Activated CD8-positive, alpha-beta memory T cell treated with anti-CD3 and anti-CD28 coated beads, Interleukin-2, amount 50 U/mL, for 1 hour (primary cell): ENCODE data around the gene SERPING1.

Experiments used
- DNase-seq: peaks from one replicate; pipeline ENCODE4 v3.0.0-alpha.2; 2020; ENCODE audit errors: extremely low read depth

SERPING1 gene

DNA sequence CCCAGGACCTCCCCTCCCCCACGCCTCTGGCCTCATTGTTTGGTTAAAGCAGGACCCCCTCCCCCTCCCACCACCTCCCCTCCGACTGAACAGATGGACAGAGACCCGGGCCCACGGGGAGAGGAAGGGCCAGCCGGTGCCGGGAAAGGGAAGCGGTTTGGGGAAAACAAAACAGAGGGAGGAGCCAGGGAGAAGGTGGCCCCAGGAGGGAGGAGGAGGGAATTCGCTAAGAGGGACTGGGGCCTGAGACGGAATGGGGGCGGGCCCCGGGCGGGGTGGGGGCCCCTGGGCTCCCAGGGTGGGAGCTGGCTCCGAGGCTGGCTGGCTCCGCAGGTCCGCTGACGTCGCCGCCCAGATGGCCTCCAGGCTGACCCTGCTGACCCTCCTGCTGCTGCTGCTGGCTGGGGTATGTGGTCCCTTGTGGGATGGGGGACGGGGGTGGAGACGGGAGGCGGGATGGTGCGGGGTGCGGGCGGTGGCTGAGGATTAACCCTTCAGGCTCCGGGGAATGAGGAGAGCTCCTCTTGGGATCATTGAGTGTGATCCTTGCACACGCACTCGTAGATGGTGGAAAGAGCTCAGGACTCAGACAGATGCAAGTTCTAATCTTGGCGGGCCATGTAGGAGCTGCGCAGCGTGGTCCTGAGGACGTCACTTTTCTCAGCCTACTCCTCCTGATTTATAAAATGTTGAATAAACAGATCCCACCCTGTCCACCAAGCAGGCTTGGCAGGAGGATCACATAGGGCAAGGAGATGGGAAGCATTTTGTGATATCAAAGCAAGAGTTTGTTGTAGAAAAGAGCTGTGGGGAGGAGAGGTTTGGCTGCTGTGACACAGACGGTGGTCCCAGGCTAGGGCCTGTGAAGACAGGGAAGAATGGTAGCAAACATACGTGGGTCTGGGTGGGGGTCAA is 688 bp downstream of the SERPING1 start:
- DNase-seq: no peak

DNA sequence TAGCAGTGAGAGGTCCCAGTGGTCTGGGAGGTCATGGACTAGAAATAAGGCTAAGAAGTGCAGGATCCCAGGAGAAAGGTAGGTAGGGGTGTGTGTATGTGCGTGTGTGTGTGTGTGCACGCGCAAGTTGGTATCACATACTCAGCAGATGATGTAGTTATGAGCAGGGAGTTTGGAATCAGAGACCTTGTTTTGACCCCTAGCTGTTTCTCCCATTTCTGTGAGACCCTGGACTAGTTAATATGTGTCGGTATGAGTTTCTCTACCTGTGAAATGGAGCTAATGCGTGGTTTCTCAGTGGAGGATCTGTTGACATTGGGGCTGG is 1.3 kb downstream of the SERPING1 start:
- no peak for DNase-seq

DNA sequence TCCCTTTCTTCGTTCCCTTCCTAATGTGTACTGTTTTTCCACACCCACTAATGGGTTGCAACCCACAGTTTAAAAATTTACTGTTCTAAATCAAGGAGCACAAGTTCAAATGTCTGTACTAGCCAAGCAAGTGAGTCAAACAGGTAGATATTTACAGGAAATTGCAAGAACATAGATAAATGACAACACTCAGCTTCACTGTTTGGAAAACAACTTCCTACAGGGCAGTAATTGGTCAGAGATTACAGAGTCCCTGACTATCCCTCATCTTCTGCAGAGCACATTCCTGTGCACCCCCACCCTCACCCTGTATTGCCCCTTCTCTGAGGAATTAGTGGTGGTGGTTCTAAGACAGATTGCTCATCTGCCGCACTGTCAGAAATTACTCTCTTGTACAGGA is 1.9 kb downstream of the SERPING1 start:
- DNase-seq: no peak

DNA sequence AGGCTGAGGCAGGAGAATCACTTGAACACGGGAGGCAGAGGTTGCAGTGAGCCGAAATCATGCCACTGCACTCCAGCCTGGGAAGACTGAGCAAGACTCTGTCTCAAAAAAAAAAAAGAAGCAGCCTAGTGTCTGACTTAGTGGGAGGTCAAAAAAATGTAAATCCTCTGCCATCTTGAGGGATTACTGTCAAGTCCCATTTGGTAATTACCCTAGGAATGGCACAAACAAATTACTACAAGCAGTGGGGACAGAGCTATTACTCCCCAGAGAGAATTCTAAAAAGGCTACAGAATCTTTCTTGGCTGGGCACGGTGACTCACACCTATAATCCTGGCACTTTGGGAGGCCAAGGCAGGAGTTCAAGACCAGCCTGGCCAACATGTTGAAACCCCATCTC is 3.8 kb downstream of the SERPING1 start:
- DNase-seq: no peak

DNA sequence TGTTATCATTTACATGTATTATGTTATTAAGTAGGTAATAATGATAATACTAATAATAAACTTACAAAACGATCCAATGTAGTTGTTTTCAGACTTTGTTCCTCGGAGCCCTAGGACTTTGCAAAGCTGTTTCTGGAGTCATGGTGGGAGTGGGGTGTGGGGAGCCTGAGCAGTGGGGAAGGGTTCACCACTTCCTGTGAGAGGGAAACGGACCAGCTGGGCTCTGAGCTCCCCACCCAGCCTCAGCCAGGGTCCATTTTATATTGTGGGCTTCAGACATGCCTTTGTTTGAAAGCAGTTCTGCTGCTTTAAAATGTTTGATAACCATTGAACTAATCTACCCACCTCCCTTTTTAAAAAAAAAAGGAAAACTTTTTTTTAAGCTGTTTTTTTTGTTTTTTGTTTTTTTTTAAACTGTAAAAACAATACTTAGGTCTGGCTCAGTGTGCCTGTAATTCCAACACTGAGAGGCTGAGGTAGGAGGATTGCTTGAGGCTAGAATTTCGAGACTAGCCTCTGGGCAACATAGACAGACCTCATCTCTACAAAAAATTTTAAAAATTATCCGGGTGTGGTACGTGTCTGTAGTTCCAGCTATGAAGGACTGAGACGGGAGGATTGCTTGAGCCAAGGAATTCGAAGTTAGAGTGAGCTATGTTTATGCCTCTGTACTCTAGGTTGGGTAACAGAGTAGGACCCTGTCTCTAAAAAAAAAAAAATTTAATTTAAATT is 7.0 kb downstream of the SERPING1 start:
- no peak for DNase-seq

DNA sequence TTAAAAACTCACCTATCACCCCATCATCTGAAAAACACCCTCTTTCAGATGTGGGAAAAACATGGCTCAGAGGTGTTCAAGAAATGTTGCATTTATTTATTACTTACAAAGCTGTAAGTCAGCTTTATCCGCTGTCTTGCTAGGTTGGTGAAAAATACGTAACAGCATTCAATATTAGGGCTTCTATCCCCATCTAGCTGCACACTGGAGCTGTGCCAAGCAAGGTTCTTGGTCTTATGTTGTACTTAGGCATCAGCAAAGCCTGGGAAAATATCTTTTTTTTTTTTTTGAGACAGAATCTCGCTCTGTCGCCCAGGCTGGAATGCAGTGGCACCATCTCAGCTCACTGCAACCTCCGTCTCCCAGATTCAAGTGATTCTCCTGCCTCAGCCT is 7.5 kb downstream of the SERPING1 start:
- DNase-seq: no peak

DNA sequence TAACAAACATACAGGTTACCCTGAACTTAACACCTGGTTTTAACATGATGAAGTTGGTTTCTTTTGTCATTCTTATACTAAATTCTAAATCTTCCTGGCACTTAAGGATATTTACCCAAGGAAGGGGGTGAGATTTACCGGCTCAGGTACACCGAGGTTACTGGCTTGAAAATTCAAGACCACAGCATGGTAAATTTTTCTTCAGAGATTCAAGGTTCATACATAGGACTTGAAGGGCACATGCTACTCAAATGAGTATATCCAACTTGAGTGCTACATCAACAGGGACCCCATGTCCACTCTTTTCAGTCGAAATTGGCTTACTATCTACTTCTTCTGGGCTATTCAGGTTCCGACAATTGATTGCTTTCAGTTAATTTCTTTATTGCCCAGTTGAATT is 12.7 kb downstream of the SERPING1 start:
- no peak for DNase-seq

DNA sequence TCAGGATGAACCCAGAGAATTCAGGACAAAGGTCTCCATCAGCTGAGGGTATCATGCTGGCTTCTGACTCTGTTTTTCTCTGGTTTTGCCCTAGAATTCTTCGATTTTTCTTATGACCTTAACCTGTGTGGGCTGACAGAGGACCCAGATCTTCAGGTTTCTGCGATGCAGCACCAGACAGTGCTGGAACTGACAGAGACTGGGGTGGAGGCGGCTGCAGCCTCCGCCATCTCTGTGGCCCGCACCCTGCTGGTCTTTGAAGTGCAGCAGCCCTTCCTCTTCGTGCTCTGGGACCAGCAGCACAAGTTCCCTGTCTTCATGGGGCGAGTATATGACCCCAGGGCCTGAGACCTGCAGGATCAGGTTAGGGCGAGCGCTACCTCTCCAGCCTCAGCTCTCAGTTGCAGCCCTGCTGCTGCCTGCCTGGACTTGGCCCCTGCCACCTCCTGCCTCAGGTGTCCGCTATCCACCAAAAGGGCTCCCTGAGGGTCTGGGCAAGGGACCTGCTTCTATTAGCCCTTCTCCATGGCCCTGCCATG is 16.8 kb downstream of the SERPING1 start:
- no peak for DNase-seq

DNA sequence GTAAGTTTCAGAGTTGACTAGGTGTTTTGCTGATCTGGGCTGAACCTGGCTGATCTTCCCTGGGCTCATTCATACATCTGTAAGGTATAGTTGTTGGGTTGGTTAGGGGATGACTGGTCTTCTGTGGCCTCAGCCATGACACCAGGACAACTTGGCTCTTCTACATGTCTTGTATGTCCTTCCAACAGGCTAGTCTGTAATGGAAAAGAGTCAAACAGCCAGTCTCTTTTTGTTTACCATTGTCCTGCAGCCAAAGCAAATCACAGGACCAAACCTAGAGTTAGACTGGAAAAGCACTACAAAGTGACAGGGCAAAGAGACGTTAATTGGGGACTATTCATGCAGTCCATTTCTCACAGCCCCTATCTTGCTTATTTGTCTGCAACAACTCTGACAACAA is 17.8 kb downstream of the SERPING1 start:
- no peak for DNase-seq

DNA sequence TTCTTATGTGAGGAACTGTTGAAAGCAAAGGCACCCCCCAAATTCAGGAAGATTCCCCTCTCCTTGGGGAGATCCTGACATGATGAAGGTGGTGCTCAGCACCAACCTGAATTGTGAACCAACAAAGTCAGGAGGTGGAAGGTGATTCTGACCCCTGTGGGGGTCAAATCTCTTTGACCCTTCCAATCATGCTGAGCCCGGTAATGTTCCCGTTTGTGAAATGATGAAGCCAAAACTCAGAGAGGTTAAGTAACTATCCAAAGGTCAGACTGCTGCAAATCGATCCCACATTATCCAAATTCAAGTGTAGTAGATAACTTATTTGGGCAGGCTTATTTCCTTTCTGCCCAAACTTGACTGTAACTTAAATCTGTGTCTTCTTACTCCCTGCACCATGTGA is 19.1 kb downstream of the SERPING1 start:
- DNase-seq: no peak

DNA sequence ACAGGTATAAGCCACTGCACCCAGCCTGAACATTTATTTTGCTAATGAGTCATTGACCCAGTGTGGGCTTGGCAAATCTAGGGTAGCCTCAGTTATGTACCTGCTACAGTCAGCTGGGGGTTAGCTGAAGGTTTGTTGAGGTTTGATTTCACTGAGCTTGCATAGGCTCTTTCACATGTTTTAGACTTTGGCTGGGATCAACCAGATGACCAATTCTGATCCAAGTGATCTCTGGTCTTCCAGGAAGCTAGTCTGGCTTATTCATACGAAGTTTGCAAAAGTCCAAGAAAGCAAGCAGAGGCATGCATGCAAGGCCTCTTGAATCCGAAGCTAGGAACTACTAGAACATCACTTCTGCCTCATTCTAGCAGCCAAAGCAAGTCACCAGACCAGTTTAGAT is 21.0 kb downstream of the SERPING1 start:
- DNase-seq: no peak

DNA sequence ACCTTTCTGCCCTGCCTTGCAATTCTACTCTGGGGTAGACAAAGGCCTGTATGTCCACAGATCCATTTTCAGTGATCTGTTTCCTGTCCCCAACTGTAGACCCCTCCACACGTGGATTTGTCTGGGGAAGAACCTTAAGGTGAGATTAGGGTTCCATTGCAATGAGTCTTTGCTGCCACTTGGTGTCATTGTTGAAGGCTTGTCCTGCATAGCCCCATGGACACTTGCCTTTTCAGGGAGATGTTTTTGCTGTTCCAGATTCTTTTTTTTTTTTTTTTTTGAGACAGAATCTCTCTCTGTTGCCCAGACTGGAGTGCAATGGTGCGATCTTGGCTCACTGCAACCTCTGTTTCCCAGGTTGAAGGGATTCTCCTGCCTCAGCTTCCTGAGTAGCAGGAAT is 21.8 kb downstream of the SERPING1 start:
- DNase-seq: no peak

DNA sequence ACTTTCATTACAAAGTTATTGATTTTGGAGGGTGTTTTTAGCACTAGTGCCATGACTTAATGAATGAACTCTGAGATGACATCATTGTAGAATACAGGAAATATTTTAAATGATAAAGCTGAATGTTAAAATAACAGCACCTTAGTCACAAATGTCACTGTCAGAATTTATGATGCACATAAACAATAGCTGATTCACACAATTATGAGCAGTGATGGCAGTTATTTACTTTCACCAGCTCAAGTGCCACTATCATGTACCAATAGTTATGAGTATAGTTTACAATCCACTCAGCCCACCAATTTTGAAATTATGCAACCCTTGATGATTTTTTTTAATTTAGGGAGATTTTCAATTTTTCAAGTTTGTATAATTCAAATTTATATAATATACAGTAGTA is 23.0 kb downstream of the SERPING1 start:
- no peak for DNase-seq

DNA sequence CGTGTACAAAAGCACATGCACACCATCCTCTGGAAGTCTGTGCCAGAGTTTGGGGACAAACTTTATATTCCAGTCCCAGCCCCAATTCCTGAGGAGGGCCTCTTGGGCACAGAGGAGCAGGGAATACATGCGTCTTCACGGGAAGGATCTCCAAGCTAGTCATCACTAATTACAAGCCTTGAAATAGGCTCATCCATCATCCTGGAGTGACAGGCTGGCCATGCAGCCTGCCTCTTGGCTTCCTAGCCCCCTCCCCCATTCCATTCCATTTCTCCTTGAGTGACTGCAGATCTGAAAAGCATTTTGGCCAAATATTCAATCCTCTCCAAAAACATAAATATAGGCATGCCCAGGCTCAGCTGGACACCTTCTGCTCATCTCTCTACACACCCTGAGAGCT is 24.8 kb downstream of the SERPING1 start:
- DNase-seq: no peak

DNA sequence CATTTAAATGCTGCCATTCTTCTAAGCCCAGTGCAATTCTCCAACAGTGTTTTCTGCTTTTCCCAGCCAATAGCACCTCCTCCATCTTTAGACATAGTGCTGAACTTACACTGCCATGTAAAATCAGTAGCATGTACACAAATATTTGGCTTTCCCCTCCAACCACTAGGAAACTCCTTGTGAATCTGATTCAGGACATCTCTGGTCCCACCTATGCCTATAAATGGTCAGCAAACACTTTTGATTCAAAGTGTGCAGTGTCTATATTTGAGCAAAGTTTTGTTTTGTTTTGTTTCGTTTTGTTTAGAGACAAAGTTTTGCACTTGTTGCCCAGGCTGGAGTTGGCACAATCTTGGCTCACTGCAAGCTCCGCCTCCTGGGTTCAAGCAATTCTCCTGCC is 27.4 kb downstream of the SERPING1 start:
- DNase-seq: no peak

DNA sequence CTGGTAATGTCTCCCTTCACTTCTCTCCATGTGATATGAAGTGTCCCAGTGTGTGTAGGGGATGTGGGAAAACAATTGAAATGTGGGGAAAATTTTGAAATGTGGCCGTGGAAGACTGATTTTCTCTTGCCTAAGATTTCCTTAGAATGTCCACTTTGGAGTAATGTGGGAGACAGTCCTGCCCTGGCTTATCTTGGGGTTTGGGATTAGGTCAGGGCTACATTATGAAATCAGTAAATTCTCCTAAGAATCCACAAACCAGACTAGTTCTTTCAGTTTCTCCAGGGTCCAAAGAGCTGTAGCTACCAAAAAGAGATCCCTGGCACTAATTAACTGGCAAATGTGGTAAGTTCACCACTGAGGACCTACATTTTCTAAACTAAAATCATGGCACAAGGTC is 29.4 kb downstream of the SERPING1 start:
- no peak for DNase-seq

DNA sequence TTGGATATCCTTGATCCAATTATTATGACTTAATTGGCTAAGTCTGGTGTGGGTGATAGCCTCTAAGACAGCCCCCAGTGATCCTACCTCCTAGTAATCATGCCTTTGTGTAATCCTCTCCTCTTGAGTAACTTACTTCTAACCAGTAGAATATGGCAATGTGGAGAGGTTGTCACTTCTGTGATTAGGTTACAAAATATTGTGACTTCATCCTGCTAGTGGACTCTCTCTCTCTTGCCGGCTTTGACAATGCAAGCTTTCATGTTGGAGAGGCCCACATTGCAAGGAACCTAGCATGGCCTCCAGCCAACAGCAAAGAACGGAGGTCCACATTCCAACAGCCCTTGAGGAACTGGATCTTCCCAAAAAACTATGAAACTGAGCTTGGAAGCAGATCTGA is 32.7 kb downstream of the SERPING1 start:
- DNase-seq: no peak

DNA sequence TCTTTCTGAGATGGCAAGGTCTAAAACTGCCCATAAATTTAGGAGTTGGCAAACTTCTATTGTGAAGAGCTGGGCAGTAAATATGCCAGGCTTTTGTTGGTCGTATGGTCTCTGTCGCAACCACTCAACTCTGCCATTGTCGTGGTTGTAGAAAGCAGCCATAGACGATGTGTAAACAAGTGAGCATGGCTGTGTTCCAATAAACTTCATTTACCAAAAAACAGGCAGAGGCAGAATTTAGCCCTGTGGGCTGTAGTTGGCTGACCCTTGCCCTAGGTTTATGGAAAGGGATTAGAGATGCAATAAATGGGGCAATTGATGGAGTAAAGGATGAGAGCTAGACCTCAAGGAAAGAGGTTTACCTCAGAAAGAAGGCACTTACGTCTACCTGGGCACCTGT is 34.6 kb downstream of the SERPING1 start:
- DNase-seq: no peak

DNA sequence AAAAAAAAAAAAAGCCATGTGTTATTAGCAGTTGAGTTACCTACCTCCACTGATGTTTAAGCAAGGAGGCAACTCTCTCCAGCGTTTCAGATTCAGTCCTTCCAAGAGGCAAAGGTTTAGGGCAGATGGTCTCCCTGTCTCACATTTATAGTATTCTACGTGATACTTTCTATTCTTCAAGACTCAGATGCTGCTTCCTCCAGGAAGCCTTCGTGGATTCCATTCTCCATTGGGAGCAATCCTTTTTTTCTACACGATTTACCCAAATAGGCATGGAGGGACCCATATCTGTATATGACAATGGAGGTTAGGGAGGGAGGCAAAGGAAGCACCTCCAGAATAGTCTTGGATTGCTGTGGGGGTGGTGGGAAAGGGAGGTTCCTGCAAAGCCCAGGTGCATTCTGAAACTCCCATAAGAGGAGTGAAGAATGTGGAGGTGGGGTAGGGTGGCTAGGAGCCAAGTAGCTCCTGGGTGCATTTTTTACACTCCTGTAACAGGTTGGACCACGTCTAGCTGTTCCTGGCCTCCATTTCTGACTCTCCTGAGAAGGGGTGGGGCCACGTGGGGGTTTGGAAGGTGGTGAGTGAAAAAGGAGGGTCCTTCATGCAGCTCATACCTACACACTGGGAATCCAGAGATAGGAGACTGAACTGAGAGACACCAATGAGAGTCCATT is 36.0 kb downstream of the SERPING1 start:
- no peak for DNase-seq

DNA sequence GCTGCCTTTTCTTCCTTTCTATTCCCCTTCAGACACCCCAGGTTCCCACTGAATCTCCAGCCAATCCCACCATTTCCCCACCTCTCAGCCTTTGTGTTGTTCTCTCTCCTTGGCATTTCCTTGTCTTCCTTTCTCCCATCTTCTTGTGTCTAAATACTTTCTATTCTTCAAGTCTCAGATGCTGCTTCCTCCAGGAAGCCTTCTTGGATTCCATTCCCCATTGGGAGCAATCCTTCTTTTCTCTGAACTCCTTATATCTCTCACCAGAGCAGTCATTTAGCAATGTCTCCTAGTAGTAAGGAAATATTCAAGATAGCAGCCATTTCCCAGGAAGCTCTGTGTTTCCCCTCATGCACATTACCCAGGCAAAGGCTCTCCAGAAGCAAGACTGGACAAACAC is 36.8 kb downstream of the SERPING1 start:
- no peak for DNase-seq

DNA sequence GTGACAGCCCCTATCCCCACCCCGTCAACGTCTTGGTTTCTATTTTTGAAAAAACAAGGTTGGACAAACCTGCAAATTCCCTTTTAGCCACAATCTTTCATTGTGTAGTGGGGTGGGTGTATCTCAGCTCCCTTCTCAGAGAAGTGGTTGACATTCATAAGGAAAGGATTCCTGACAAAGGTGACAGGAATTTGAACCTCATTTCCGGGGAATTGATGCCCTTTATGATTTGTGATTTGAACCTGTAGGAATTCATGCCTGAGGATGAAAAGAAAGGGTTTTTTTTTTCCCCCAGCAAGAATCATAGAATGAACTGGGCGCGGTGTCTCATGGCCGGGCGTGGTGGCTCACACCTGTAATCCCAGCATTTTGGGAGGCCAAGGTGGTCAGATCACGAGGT is 37.8 kb downstream of the SERPING1 start:
- DNase-seq: no peak

DNA sequence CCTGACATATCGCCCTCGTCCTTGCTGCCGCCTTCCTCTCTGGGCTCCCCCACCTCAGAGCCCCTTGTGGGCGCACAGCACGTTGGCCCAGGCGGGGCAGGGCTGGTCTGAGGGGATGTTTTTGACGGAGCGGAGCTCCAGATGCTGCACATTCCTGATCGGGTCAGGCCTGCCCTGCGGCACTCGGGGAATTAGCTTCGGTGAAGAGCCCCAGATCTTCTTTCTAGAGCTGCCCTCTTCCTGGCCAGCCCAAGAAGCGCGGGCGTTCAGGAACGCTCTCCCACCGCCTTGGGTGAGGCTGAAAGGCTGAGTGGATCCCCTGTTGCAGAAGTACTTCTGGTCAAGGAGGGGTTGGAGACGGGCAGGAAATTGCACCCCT is 40.1 kb downstream of the SERPING1 start:
- DNase-seq: no peak
